Activated CD8-positive, alpha-beta memory T cell treated with anti-CD3 and anti-CD28 coated beads for 4 hours (primary cell): ENCODE measurements around the gene FAM120A.

Experiments
- DNase-seq, 2 donors: peaks; one replicate each; pipeline ENCODE4 v3.0.0-alpha.2; 2020; ENCODE audit warnings: low read depth in 2 of 2

Gene FAM120A

GRCh38 chr9:93595461-93595860 is 144.0 kb downstream of the FAM120A start:
- DNase-seq: no peak

- DNase-seq: no peak
These were observed 144.4 kb downstream of the FAM120A start for GRCh38 chr9:93595861-93596365.

- DNase-seq: no peak
These were observed 144.9 kb downstream of the FAM120A start for GRCh38 chr9:93596399-93596798.

- no peak for DNase-seq
These were observed 145.7 kb downstream of the FAM120A start for GRCh38 chr9:93597142-93597706.

- no peak for DNase-seq
These were observed 146.6 kb downstream of the FAM120A start for GRCh38 chr9:93597871-93598646.

- no peak for DNase-seq
These were observed 147.3 kb downstream of the FAM120A start for GRCh38 chr9:93598647-93599241.

GRCh38 chr9:93599571-93600403 is 148.3 kb downstream of the FAM120A start:
- no peak for DNase-seq

- no peak for DNase-seq
These were observed 149.0 kb downstream of the FAM120A start for GRCh38 chr9:93600504-93600903.

- DNase-seq: no peak
These were observed 149.6 kb downstream of the FAM120A start for GRCh38 chr9:93601063-93601462.

- DNase-seq: no peak
These were observed 150.2 kb downstream of the FAM120A start for GRCh38 chr9:93601666-93602065.

- no peak for DNase-seq
These were observed 151.5 kb downstream of the FAM120A start for GRCh38 chr9:93603011-93603410.

- no peak for DNase-seq
These were observed 152.4 kb downstream of the FAM120A start for GRCh38 chr9:93603906-93604326.

GRCh38 chr9:93606187-93606586 is 154.7 kb downstream of the FAM120A start:
- DNase-seq: no peak

- DNase-seq: no peak
These were observed 158.7 kb downstream of the FAM120A start for GRCh38 chr9:93610206-93610605.

GRCh38 chr9:93612052-93612795 is 160.7 kb downstream of the FAM120A start:
- DNase-seq: no peak

GRCh38 chr9:93612796-93613154 is 161.3 kb downstream of the FAM120A start:
- no peak for DNase-seq

- no peak for DNase-seq
These were observed 161.7 kb downstream of the FAM120A start for GRCh38 chr9:93613174-93613573.

GRCh38 chr9:93613791-93614190 is 162.3 kb downstream of the FAM120A start:
- no peak for DNase-seq

- no peak for DNase-seq
These were observed 163.5 kb downstream of the FAM120A start for GRCh38 chr9:93614830-93615468.
